ENCODE measurements around the gene PDZRN4.

DNA sequence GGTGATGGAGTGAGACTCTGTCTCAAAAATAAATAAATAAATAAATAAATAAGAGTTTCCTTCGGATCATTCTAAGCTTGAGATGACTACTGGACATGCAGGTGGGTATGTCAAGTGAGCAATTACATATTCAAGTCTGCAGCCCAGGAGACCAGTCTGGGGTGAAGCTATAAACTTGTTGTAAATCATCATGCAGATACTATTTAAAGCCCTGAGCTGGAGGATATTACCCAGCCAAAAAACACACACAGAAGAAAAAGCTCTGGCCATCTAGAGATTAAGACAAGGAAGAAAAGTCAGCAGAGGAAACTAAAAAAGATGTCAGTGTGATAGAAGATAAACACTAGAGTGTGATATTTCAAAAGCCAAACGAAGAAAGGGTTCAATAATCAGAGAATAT lies 47.0 kb upstream of the PDZRN4 start:
- TF ChIP-seq, protein P1, sequence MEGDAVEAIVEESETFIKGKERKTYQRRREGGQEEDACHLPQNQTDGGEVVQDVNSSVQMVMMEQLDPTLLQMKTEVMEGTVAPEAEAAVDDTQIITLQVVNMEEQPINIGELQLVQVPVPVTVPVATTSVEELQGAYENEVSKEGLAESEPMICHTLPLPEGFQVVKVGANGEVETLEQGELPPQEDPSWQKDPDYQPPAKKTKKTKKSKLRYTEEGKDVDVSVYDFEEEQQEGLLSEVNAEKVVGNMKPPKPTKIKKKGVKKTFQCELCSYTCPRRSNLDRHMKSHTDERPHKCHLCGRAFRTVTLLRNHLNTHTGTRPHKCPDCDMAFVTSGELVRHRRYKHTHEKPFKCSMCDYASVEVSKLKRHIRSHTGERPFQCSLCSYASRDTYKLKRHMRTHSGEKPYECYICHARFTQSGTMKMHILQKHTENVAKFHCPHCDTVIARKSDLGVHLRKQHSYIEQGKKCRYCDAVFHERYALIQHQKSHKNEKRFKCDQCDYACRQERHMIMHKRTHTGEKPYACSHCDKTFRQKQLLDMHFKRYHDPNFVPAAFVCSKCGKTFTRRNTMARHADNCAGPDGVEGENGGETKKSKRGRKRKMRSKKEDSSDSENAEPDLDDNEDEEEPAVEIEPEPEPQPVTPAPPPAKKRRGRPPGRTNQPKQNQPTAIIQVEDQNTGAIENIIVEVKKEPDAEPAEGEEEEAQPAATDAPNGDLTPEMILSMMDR (IDR thresholded peaks at IDR 0.05; ENCODE audit: poor library complexity, severe bottlenecking), result no peak
- no peak for TF ChIP-seq MXI1 (conservative IDR thresholded peaks at IDR 0.05; ENCODE audit: poor library complexity, severe bottlenecking)
- no peak for TF ChIP-seq EZH2 (IDR thresholded peaks at IDR 0.05; ENCODE audit: borderline replicate concordance, insufficient read depth, low read length, poor library complexity, severe bottlenecking)
- TF ChIP-seq RAD21 (conservative IDR thresholded peaks at IDR 0.05), result no peak
- TF ChIP-seq TAF1 (IDR thresholded peaks at IDR 0.05; ENCODE audit: low read depth), result no peak
- TF ChIP-seq EP300 (conservative IDR thresholded peaks at IDR 0.05; ENCODE audit: poor library complexity, severe bottlenecking), result no peak
- no peak for TF ChIP-seq POLR2AphosphoS5 (IDR thresholded peaks at IDR 0.05)
